H9 (cell line): ENCODE data around the gene IL6R. TPM values are rescaled to one million over a fixed set of nuclear protein-coding genes. Genes with fewer than 3 reads are reported as not detected.

Experiments used
- DNase-seq: peaks from one replicate; pipeline ENCODE4 v3.0.0-alpha.2; 2017
- H2AFZ ChIP-seq: one replicate; pipeline ENCODE4 v1.6.1; 2013; ENCODE audit warnings: mild to moderate bottlenecking, low read length, control low read depth, moderate library complexity
- H2AK5ac ChIP-seq: 2 replicates; pipeline ENCODE4 v1.6.1; 2013; ENCODE audit warnings: low read length, control low read depth, mixed read lengths; ENCODE audit not compliant: insufficient read length
- H2BK120ac ChIP-seq: one replicate; pipeline ENCODE4 v1.6.1; 2013; ENCODE audit warnings: low read depth, mild to moderate bottlenecking, low read length, control low read depth, inconsistent platforms; ENCODE audit not compliant: poor library complexity, severe bottlenecking
- H2BK12ac ChIP-seq: 2 replicates; pipeline ENCODE4 v1.6.1; 2013; ENCODE audit warnings: low read length, control low read depth, mixed read lengths, low read depth; ENCODE audit not compliant: insufficient read length
- H2BK15ac ChIP-seq: 2 replicates; pipeline ENCODE4 v1.6.1; 2013; ENCODE audit warnings: low read depth, low read length, control low read depth
- H2BK20ac ChIP-seq: one replicate; pipeline ENCODE4 v1.6.1; 2013; ENCODE audit warnings: low read depth, mild to moderate bottlenecking, low read length, control low read depth, inconsistent platforms; ENCODE audit not compliant: poor library complexity, severe bottlenecking
- H2BK5ac ChIP-seq: 2 replicates; pipeline ENCODE4 v1.6.1; 2013; ENCODE audit warnings: low read length, control low read depth, mixed read lengths; ENCODE audit not compliant: insufficient read length
- H3K14ac ChIP-seq: 2 replicates; pipeline ENCODE4 v1.6.1; 2013; ENCODE audit warnings: low read length, control low read depth; ENCODE audit not compliant: insufficient read depth
- H3K18ac ChIP-seq: 2 replicates; pipeline ENCODE4 v1.6.1; 2013; ENCODE audit warnings: low read depth, mild to moderate bottlenecking, mixed read lengths, low read length, control low read depth; ENCODE audit not compliant: insufficient read length
- H3K23ac ChIP-seq: 2 replicates; pipeline ENCODE4 v1.6.1; 2013; ENCODE audit warnings: low read length, control low read depth, mixed read lengths, low read depth; ENCODE audit not compliant: insufficient read length
- H3K23me2 ChIP-seq: 2 replicates; pipeline ENCODE4 v1.6.1; 2013; ENCODE audit warnings: low read depth, mild to moderate bottlenecking, mixed read lengths, low read length, control low read depth; ENCODE audit not compliant: insufficient read length, poor library complexity, severe bottlenecking
- H3K27ac ChIP-seq: 2 replicates; pipeline ENCODE4 v1.5.1; 2013; ENCODE audit warnings: low read length, control low read depth, mixed read lengths, low read depth; ENCODE audit not compliant: insufficient read length
- H3K27me3 ChIP-seq: 2 replicates; pipeline ENCODE4 v1.6.1; 2013; ENCODE audit warnings: low read length, control low read depth, inconsistent platforms; ENCODE audit not compliant: insufficient read depth
- H3K4ac ChIP-seq: 2 replicates; pipeline ENCODE4 v1.6.1; 2013; ENCODE audit warnings: low read depth, mild to moderate bottlenecking, control low read depth, inconsistent platforms, low read length, moderate library complexity
- H3K4me1 ChIP-seq: 2 replicates; pipeline ENCODE4 v1.6.1; 2013; ENCODE audit warnings: low read length, control low read depth, inconsistent platforms; ENCODE audit not compliant: insufficient read depth
- H3K4me2 ChIP-seq: 2 replicates; pipeline ENCODE4 v1.6.1; 2013; ENCODE audit warnings: low read length, control low read depth, mixed read lengths; ENCODE audit not compliant: insufficient read length, insufficient read depth
- H3K56ac ChIP-seq: 2 replicates; pipeline ENCODE4 v1.6.1; 2013; ENCODE audit warnings: low read depth, mild to moderate bottlenecking, mixed read lengths, low read length, control low read depth; ENCODE audit not compliant: insufficient read length
- H3K79me1 ChIP-seq: 2 replicates; pipeline ENCODE4 v1.6.1; 2013; ENCODE audit warnings: low read depth, mild to moderate bottlenecking, moderate library complexity, low read length, control low read depth, inconsistent platforms; ENCODE audit not compliant: insufficient read depth, poor library complexity, severe bottlenecking
- H3K79me2 ChIP-seq: 2 replicates; pipeline ENCODE4 v1.6.1; 2013; ENCODE audit warnings: low read length, control low read depth, inconsistent platforms; ENCODE audit not compliant: insufficient read depth
- H3K9ac ChIP-seq: 2 replicates; pipeline ENCODE4 v1.6.1; 2013; ENCODE audit warnings: low read length, control low read depth, mixed read lengths; ENCODE audit not compliant: insufficient read length; ENCODE audit errors: extremely low read depth
- H3K9me3 ChIP-seq: one replicate; pipeline ENCODE4 v1.6.1; 2013; ENCODE audit warnings: low read depth, low read length, inconsistent platforms; ENCODE audit not compliant: control insufficient read depth
- H3T11ph ChIP-seq: one replicate; pipeline ENCODE4 v1.6.1; 2013; ENCODE audit warnings: mild to moderate bottlenecking, low read length, control low read depth, inconsistent platforms
- H4K20me1 ChIP-seq: one replicate; pipeline ENCODE4 v1.6.1; 2013; ENCODE audit not compliant: control insufficient read depth, insufficient read length, insufficient read depth
- H4K5ac ChIP-seq: 2 replicates; pipeline ENCODE4 v1.6.1; 2013; ENCODE audit warnings: low read depth, mild to moderate bottlenecking, mixed read lengths, low read length, control low read depth; ENCODE audit not compliant: insufficient read length
- H4K8ac ChIP-seq: replicated peaks from 2 replicates; pipeline ENCODE4 v1.6.1; 2013; ENCODE audit warnings: low read length, control low read depth, mixed read lengths, low read depth; ENCODE audit not compliant: insufficient read length
- H4K91ac ChIP-seq: 2 replicates; pipeline ENCODE4 v1.6.1; 2013; ENCODE audit warnings: low read depth, mild to moderate bottlenecking, moderate library complexity, mixed read lengths, low read length, control low read depth; ENCODE audit not compliant: insufficient read length
- H3K27ac Mint-ChIP-seq, 3 experiments: 2 replicates in 2 of 3; 3 replicates in 1 of 3; pipeline ENCODE4 v1.8.0; 2020 to 2021; ENCODE audit warnings: mixed read lengths in 3 of 3, mild to moderate bottlenecking in 1 of 3, moderate library complexity in 1 of 3
- H3K27me3 Mint-ChIP-seq: 2 replicates; pipeline ENCODE4 v1.8.0; 2021; ENCODE audit warnings: low read depth, mild to moderate bottlenecking, moderate library complexity, mixed read lengths
- H3K36me3 Mint-ChIP-seq, 3 experiments: 2 replicates in 2 of 3; 3 replicates in 1 of 3; pipeline ENCODE4 v1.8.0; 2020 to 2021; ENCODE audit warnings: low read depth in 3 of 3, mixed read lengths in 3 of 3; ENCODE audit not compliant: insufficient read depth in 1 of 3
- H3K4me1 Mint-ChIP-seq, 2 experiments: 2 replicates each; pipeline ENCODE4 v1.8.0; 2020; ENCODE audit warnings: mixed read lengths in 2 of 2
- H3K4me3 Mint-ChIP-seq, 2 experiments: 2 replicates in 1 of 2; 3 replicates in 1 of 2; pipeline ENCODE4 v1.8.0; 2020 to 2021; ENCODE audit warnings: mild to moderate bottlenecking in 2 of 2, mixed read lengths in 2 of 2, moderate library complexity in 1 of 2
- H3K9me3 Mint-ChIP-seq, 2 experiments: 2 replicates in 1 of 2; 3 replicates in 1 of 2; pipeline ENCODE4 v1.8.0; 2020; ENCODE audit warnings: mild to moderate bottlenecking in 2 of 2, mixed read lengths in 2 of 2, moderate library complexity in 1 of 2
- WGBS: extraction: QIAGEN DNeasy Blood & Tissue Kit; methylation state at CpG from one replicate; pipeline ENCODE4 v1.1.7; 2013; ENCODE audit warnings: missing lambda C conversion rate, low lambda C conversion rate, mixed read lengths; ENCODE audit not compliant: insufficient read length; ENCODE audit errors: extremely low coverage; 5-methylcytosine and 5-hydroxymethylcytosine counted together
- total RNA-seq: library from RNA; stranded (reverse); gene quantifications from 2 replicates; pipeline ENCODE4 v1.2.1, GENCODE V29; 2021
- TF ChIP-seq, protein P1 (sequence below): fragments of 200-600 bp; sonication (generic); conservative IDR thresholded peaks from 3 replicates; pipeline ENCODE4 v1.8.0; 2021; ENCODE audit warnings: antibody characterized with exemption, mild to moderate bottlenecking

Gene IL6R
- total RNA-seq, 1 experiment from 2014 or later, result 1.7 TPM

DNA sequence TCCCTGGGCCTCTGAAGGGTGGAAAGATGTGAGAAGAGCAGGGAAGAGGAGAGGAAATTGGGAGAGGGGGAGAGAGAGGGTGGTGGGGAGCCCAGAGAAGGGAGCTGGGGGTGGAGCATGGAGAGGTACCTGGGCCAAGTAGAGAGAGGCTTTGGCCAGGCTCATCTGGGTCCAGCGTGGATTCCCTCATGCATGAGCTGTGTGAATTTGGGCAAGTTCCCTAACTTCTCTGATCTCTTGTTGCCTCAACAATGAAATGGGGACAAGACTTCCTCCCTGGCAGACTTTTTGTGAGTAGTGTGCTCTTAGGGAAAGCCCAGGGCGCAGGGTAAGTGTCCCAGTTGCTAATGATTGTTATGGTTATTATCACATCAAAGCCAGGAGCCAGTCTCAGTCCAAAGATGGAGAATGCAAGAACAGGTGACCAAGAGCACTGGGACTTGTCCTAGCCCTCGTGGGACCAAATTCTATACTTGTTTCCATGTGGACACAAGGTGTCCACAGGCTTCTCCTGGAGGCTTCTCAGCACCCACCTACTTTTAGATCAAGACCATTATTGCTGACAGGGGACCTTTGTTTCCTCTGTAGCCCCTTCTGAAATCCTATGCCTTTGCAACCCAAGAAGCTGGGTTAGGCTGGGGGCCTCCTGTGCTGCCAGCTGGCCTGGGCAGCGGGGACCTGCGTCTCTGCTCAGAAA lies 13.9 kb downstream of the IL6R start:
- peak overlapping the region; percentile 58; the same call in 1 of the 2 replicates for H3K14ac ChIP-seq
- H3K4ac ChIP-seq, result no peak overlapping the region
- no peaks in the 10 kb centered on the region for H3K79me2 ChIP-seq
- no peak overlapping the region for H2AFZ ChIP-seq
- no peaks in the 10 kb centered on the region for H3K23me2 ChIP-seq
- no peaks in the 10 kb centered on the region for H3K9me3 ChIP-seq
- Mint-ChIP-seq H3K27me3 (no peaks in the 10 kb centered on the region), H3K4me3 (no peak overlapping the region), H3K9me3 (no peaks in the 10 kb centered on the region), H3K27ac (peak overlapping the region in 2 of 3 experiments; percentile 83 to 96; a peak in 3 of 7 replicates), H3K36me3 (no peaks in the 10 kb centered on the region), H3K4me1 (peaks cover 28 to 29% of the 10 kb centered on the region in 2 experiments)
- H2BK12ac ChIP-seq, result no peak overlapping the region
- no peak overlapping the region for H4K5ac ChIP-seq
- H2BK15ac ChIP-seq, result no peak overlapping the region
- no peaks in the 10 kb centered on the region for H3K79me1 ChIP-seq
- no peak overlapping the region for H3T11ph ChIP-seq
- no peak overlapping the region for H2BK5ac ChIP-seq
- no peak for DNase-seq
- no peak overlapping the region for H3K27ac ChIP-seq
- no peaks in the 10 kb centered on the region for H3K27me3 ChIP-seq
- TF ChIP-seq, protein P1, sequence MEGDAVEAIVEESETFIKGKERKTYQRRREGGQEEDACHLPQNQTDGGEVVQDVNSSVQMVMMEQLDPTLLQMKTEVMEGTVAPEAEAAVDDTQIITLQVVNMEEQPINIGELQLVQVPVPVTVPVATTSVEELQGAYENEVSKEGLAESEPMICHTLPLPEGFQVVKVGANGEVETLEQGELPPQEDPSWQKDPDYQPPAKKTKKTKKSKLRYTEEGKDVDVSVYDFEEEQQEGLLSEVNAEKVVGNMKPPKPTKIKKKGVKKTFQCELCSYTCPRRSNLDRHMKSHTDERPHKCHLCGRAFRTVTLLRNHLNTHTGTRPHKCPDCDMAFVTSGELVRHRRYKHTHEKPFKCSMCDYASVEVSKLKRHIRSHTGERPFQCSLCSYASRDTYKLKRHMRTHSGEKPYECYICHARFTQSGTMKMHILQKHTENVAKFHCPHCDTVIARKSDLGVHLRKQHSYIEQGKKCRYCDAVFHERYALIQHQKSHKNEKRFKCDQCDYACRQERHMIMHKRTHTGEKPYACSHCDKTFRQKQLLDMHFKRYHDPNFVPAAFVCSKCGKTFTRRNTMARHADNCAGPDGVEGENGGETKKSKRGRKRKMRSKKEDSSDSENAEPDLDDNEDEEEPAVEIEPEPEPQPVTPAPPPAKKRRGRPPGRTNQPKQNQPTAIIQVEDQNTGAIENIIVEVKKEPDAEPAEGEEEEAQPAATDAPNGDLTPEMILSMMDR, result no peak
- H3K18ac ChIP-seq, result no peak overlapping the region
- H3K56ac ChIP-seq, result no peak overlapping the region
- H2BK20ac ChIP-seq, result no peak overlapping the region
- no peak overlapping the region for H2BK120ac ChIP-seq
- H2AK5ac ChIP-seq, result no peak overlapping the region
- no peak overlapping the region for H4K8ac ChIP-seq
- no peak overlapping the region for H3K23ac ChIP-seq
- H4K91ac ChIP-seq, result no peak overlapping the region
- H3K4me1 ChIP-seq, result no peaks in the 10 kb centered on the region
- H3K9ac ChIP-seq, result no peak overlapping the region
- WGBS, result no CpG with 5 or more reads among the region's 5 CpGs
- no peak overlapping the region for H3K4me2 ChIP-seq
- H4K20me1 ChIP-seq, result no peaks in the 10 kb centered on the region
